GM19099 (cell line): ENCODE measurements around the gene RAB10.

Source experiments
- POLR2A ChIP-seq: IDR thresholded peaks from 3 replicates; pipeline ENCODE4 v1.6.1; 2011; ENCODE audit warnings: low read depth; ENCODE audit not compliant: insufficient read length; ENCODE audit errors: extremely low read depth

The RAB10 gene

GRCh38 chr2:26072925-26073768 lies 39.3 kb downstream of the RAB10 start:
- TF ChIP-seq POLR2A, result no peak

GRCh38 chr2:26073830-26074229 lies 39.9 kb downstream of the RAB10 start:
- TF ChIP-seq POLR2A, result no peak

- no peak for TF ChIP-seq POLR2A
Observed at GRCh38 chr2:26074676-26075075, 40.8 kb downstream of the RAB10 start.

DNA sequence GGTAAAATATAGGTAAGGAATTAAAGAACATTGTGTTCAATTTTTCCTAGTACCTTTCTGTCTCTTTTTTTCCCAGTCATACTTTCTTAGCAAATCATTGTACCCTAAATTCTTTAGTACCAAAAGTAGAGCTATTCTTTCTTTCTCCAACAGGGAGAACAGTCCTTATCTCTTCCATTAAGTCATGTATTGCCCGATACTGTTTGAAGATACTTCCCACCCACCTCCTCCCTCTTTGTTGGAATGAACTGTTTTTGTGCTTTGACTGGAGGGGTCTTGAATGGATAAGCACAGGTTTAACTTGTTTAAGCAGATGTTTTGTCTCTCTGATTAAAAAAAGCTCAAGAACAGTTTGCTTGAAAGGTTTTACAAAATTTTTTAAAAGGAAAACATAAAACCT lies 41.3 kb downstream of the RAB10 start:
- TF ChIP-seq POLR2A, result no peak

- no peak for TF ChIP-seq POLR2A
Observed at GRCh38 chr2:26076001-26076587, 42.2 kb downstream of the RAB10 start.

DNA sequence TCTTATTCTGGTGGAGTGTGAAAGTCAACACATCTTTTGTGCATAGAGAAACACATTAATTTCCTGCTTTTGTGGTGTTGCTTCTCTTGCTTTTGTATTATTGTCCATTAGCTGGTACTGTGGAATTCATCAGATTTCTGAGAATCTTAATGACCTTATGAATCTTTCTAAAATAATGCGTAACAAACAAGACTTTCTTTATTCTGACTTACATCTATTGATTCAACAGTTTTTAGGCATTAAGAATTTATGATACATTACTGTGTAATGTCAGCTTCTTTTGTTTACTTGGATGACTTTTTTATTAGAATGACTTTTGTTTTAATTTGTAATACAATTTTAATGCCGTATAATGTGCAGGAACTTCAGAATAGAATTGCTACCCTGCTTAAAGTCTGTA lies 43.4 kb downstream of the RAB10 start:
- TF ChIP-seq POLR2A, result no peak

- no peak for TF ChIP-seq POLR2A
Observed at GRCh38 chr2:26078939-26079338, 45.1 kb downstream of the RAB10 start.

GRCh38 chr2:26080356-26080755 lies 46.5 kb downstream of the RAB10 start:
- no peak for TF ChIP-seq POLR2A

DNA sequence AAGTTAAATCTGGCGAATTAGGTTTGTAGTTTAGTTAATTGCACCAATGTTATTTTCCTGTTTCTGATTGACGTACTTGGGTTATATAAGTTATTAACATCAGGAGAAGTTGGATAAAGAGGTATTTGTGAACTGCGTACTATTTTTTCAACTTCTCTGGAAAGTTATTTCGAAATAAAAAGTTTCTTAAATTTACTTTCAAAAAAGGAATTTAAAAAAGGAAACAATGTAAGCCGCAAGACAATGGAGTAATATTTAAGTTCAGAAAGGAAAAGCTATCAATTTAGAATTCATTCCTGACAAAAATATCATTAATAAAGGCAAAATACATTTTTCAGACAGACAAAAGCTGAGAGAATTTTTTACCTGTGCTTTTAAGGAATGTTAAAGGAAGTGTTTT lies 47.7 kb downstream of the RAB10 start:
- no peak for TF ChIP-seq POLR2A

DNA sequence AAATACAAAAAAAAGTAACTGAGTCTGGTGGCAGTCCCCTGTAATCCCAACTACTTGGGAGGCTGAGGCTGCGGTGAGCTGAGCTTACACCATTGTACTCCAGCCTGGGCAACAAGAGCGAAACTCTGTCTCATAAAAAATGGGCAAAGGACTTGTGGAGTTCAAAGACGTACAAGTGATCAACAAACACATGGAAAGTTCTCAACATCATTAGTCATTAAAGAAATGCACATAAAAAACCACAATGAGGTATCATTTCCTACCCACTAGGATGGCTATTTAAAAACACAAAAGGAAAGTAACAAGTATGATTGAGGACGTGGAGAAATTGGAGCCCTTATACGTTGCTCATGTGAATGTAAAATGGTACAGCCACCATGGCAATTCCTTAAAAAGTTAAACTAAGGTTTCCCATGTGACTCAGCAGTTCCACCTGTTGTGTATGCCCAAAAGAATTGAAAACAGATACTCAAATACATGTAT lies 52.3 kb downstream of the RAB10 start:
- TF ChIP-seq POLR2A, result no peak

- no peak for TF ChIP-seq POLR2A
Observed at GRCh38 chr2:26086779-26087178, 52.9 kb downstream of the RAB10 start.

- TF ChIP-seq POLR2A, result no peak
Observed at GRCh38 chr2:26088038-26088643, 54.3 kb downstream of the RAB10 start.

DNA sequence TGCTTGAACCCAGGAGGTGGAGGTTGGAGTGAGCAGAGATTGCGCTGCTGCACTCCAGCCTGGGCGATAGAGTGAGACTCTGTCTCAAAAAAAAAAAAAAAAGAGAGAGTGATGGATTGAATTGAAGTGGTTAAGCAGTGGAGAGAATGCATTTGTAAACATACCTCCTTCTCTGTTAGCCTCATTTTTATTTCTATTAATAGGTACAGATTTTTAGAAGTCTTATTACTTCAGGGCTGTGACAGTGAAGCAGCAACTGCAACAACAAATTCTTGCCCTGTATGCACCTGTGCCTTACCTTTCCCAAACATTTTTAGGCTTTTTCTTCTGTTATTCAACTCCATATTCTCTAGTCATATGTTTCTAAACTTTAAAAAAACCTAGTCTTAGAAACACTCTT lies 55.5 kb downstream of the RAB10 start:
- no peak for TF ChIP-seq POLR2A

DNA sequence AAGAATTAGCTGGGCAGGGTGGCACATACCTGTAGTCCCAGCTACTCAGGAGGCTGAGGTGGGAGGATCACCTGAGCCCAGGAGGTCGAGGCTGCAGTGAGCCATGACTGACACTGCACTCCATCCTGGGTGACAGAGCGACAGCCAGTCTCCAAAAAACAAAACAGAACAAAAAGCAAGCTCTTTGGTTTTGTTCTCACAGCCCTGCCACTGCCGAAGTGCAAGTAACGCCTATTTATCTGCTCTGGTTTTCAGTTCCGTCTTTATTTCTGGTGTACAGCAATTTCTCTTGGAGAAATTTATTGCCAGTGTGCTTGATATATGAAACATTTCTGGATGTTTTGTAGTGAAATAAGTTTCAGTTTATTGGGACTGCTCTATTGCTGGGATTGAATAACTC lies 61.9 kb downstream of the RAB10 start:
- no peak for TF ChIP-seq POLR2A

- TF ChIP-seq POLR2A, result no peak
Observed at GRCh38 chr2:26099933-26100332, 66.0 kb downstream of the RAB10 start.

DNA sequence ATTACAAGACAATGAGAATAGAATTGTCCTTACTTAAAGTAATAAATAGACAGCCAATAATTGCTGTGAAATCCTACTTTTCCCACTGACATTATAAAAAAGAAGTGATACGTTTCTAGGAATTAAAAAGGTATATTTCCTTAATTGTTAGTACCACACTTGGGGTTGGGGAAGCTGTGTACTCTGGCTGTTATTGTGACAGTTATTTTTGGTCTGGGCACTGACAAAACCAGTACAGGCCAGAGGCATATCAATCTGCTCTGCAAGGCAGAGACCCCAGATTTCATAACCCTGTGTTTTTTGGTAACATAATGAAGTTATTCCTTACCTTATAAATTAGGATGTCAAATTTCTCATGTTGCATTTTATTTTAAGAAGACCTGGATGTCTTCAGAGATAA lies 66.5 kb downstream of the RAB10 start:
- no peak for TF ChIP-seq POLR2A

DNA sequence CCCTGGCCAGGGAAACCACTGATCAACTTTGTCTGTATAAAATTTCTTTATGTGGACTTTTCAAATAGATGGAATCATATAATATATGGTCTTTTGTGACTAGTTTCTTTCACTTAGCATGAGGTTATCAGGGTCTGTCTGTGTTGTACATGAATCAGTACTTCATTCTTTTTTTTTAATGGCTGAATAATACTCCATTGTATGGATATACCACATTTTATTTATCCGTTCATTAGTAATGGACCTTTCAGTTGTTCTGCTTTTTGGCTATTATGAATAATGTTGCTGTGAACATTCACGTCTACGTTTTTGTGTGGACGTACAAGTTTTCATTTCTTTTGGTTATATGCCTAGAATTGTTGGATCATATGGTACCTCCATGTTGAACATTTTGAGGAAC lies 69.9 kb downstream of the RAB10 start:
- no peak for TF ChIP-seq POLR2A

DNA sequence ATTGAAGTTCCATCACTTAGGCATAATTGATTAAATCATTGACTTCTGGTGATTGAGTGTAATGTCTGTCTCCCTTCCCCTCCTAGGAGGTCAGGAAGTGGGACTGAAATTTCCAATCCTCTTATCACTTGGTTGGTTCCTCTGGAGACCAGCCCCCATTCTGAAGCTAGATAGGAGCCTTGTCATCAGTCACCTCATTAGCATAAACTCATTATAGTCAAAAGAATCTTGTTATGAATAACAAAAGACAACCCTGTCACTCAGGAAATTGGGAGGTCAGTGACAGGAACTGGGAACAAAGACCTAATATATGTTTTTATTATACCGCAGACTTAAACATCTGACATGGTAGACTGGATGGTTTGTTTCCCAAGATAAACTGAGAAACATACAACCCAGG lies 78.3 kb downstream of the RAB10 start:
- TF ChIP-seq POLR2A, result no peak
